ENCODE results near the gene SERPING1.
"Not testable (repeated sequence)": the region's sequence is repeated elsewhere in the genome, so short reads cannot be mapped to it uniquely, and the experiment has no call there.

Gene SERPING1

DNA sequence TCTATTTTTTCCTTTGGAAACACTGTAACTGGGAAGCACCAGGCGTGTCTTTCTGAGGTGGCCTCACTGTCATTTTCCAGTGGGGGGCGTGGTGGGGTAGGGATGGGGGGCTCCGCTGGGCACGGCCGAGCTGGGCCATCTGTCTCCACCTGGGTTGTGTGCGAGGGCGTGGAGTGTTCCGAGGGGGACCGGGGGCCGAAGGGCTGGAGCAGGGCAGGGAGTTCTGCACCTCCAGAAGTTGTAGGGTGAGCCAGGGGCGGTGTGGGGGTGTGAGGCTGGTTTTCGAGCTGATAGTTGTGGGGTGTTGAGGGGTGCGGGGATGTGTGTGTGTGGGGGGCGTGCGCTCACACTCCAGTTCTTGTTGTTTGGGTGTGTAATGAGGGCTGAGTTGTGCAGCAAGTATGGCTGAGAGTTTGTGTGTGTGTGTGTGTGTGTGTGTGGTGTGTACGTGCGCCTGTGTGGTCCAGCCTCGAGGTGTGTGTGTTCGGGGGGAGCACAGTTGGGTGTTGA lies 41.4 kb downstream of the SERPING1 start:
- DNase-seq: no peak

DNA sequence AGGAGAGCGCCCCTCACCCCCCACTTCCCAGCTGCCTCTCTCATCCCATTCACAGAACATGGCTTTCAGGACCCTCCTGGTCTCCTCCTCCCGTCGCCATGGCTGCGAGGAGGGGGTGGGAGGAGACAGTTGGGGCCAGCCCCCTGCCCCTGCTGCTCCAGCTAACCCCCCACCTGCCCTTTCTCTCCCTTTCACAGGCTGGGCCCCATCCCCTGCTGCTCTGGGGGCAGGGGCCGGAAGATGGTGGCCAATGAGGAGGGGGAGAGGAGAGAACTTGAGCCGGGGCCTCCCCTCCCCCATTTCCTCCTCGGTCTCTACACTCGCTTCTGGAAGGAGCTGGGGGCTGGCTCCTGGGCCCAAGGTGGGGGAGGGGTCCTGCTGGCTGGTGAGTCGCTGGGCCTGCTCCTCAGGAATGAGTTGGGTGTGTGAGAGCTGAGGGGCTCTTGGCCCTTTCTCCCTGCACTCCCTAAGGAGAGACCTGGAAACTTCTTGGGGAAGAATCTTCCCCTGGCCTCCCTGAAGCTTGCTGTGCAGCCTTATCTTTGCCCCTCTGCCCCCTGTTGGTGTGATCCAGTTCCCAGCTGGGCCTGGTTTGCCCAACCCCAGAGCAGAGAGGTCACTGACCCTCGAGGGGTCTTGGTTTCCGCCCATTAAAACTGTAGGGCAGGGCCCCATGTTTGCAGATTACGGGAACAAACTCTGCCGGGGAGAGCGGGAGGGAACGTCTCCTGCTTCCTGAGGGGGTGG lies 42.0 kb downstream of the SERPING1 start:
- peak; percentile 79 for DNase-seq

GRCh38 chr11:57640068-57640800 lies 42.7 kb downstream of the SERPING1 start:
- no peak for DNase-seq

DNA sequence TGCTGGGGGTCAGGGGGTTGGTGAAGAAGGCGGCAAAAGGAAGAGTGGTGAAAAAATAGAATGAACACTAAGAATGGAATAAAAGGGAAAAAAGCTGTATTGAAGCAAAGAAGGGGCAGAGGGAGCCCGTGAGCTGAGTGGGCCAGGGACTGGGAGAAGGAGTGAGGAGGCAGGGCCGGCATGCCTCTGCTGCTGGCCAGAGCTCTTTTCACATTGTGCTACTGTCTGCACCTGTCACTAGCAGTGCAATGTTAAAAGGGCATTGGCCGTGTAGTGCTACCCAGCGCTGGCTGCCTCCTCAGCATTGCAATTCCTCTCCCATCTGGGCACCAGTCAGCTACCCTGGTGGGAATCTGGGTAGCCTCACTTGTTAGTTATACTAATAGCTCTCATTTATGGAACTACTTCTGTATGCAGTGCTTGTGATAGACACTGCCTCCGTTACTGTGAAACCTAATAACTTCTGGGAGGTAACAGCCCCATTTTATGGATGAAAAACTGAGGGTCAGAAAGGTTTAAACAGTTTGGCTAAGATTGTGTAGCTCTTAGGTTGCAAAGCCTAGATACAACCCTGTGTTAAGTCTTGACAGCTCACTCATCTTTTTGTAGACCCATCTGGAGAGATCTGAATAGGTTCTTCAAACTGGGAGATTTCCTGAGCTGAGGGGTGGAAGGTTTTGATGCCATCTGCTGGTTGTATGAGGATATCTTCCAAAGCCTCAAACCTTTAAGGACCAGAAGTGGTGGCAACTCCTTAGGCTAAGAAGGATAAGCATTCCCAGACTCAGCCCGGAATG lies 43.7 kb downstream of the SERPING1 start:
- peak; percentile 34 for DNase-seq

DNA sequence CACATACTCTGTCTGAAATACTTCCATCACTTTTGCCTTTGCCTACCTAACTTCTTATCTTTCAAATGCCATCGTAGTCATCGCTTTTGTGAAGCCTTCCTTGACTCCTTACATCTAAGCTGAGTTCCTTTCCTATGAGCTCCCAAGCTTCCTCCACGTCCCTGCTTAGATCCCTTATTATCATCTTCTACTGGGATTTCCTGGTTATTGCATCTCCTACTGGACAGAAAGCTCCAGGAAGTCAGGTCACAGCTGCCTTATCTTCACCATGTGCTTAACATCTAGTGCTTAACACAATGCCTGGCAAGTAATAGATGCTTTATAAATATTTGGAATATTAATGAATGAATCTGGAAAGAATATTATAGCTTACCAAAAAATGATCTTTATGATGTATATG lies 46.3 kb downstream of the SERPING1 start:
- DNase-seq: peak; percentile 65

DNA sequence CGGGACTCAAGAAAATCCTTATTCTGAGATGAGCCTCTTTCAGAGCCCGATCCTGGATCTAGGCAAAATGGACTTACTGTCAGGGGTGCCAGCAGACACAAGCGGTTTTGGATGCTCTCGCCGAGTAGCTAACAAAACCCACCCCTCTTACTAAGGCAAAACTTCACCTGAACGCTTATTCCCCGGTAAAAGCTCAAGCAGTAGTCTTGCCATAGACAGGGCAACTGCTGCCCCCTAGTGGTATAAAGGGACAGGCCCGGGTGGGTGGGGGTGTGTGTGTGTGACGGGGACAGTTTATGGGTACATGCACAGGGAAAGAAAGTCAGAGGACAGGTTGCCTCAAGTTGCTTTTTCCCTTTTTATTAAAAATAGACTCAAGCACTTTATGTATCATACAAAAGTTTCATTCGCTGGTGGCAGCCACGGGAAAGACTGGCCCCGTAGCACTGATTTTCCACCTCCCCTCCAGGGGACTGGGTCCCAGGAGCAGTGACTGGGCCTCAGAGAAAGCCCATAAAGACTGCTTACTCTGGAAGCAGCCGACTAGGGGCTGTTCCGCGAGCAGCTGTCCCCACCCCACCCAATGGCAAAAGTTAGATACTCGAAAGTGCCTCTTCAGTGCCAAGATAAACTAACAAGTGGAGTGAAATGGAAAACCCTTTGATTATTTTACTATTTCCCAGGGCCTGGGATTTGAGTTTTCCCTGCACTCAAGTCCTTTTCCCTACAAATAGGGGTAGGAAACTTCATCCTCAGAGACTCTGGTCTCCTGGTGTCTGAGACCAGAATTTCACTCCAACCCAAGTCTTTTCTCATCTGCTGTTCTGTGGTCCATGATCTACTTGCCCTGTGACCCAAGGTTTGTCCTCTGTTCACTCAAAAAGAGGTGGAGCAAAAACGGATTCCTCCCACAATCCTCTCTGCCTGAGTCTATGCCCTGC lies 47.5 kb downstream of the SERPING1 start:
- no peak for DNase-seq

DNA sequence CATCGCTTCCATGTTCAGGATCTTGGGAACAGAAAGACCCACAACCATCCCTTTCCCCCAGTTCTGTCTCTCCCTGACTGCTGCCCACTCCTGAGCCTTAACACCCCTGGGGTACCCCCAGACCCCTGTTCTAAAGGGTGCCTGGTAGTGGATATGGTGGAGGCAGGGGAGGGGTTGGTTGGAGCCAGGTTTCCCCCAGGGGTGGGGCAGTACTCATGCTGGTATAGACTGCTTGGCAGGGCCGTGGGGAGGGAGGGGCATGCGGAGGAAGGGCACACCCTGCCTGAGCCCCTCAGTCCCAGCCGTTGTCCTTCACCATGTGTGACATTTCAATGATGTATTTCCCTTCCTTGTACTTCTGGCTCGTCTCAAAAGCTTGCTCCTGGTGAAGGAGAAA lies 48.2 kb downstream of the SERPING1 start:
- DNase-seq: no peak

- DNase-seq: no peak
Observed at GRCh38 chr11:57646194-57646798, 48.8 kb downstream of the SERPING1 start.

DNA sequence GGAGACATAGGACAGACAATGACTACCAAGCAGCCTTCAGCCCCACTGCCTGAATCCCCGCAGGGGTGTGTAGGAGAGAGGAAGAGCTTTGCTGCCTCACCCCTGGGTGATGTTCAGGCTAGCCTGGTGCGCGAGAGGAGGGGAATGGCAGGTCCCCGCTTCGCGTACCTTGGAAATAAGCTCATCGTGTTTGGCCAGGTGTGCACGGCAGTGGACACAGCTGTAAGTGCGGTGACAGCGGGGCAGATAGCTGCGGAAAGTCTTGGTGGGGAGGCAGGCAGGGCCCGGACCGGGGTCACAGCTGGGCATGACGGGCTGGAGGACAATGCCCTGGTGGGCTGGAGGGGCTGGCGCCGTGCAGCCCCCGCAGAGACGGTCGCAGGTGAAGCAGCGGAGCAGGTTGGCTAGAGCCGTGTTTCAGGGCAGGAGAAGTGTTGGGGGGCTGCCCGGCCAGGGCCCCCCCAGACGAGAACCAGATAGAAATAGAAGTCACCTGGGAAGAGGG lies 49.4 kb downstream of the SERPING1 start:
- no peak for DNase-seq

GRCh38 chr11:57647372-57647771 lies 49.9 kb downstream of the SERPING1 start:
- no peak for DNase-seq

GRCh38 chr11:57647960-57648800 lies 50.7 kb downstream of the SERPING1 start:
- DNase-seq: no peak

DNA sequence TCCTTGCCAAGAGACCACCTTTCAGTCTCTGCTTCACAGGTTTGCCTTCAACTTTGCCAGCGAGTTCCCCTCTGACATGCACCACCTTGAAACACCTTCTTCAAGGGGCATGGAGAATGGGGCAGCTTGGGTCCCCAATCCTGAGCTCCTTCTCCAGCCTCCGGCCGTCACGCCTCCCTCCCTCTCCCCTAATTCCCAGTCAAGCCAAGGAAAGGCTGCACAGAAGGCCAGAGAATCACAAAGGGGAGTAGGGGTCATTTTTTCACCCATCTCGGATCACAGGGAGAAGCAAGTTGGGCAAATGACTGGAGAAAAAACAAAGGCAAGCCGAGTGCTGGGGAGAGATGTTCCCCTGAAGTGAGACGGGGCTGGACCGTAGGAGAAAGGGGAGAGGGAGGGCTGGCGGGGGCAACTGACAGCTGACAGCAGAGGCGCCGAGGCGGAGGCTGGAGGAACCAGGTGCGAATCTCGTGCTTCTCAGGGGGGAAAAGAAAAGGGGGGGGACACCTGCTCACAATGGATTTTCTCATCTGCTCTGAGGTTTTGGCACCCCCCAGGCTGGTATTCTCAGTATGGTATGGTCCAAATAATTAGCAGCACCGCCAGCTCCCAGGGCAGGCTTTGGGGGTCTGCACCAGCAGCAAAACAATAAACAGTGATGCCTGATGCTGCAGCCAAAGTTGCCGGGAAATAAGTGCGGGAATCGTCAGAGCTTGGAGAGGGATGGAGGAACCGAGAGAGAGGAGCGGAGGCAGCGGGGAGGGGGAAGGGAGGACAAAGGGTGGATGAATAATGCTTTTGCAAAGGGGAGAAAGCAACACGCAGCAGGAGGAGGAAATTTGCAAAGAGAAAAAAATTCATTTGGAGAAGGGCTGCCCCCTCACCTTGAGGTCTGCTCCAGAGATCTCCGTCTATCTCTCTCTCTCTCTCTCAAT lies 51.6 kb downstream of the SERPING1 start:
- peak; percentile 54 for DNase-seq

DNA sequence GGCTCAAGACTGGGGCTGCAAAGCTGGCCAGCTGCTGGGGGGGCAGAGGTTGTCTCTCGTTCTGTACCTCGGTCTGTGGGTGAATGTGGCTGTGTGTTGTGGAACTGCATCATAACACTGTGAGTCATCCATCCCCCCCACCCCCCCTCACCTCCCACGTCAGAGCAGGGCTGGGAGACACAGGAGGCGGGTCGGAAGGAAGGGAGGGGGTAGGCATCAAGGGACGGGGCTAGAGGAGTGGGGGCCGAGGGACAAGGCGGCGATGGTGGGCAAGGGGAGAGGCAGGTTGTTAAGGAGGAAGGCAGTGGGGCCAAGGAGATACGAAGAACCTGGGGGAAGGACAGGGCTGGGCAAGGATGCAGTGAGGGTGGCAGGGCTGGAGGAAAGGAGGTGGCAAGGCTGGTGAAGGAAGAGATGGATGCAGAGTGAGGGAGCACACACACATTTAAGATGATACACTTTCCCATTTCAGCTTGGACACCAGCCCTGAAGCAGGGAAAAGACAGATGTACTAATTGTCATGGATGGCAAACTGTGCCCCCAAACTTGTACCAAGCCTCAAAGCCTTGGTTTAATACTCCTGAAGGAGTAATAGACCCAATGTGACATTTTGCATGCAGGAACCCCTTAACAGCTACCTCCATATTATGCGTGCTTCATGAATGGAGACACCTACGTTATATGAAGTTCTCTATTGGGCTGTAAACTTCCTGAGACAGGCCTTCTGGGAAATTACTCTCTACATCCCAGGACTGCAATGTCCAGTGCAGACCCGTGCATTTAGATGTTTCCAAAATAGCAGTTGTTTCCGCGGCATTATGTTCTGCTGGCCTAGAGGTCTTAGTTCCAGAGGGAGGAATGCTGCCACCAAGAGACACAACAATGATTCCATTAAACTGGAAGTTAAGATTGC lies 52.6 kb downstream of the SERPING1 start, which contains the start of gene YPEL4:
Gene YPEL4 (minus strand): TSS at position 87 of the 913 bp plus-strand sequence. CDS start 2,805 bp downstream, outside the sequence.
- peak; percentile 74 for DNase-seq

- DNase-seq: no peak
Observed at GRCh38 chr11:57650739-57651090, 53.2 kb downstream of the SERPING1 start.

DNA sequence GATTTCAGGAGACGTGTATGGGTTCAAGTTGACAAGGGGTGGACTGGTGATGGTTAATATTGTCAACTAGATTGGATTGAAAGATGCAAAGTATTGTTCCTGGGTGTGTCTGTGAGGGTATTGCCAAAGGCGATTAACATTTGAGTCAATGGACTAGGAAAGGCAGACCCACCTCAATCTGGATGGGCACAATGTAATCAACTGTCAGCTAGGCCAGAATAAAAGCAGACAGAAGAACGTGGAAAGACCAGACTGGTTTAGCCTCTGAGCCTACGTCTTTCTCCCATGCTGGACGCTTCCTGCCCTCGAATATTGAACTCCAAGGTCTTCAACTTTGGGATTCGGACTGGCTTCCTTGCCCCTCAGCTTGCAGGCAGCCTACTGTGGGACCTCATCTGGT lies 53.9 kb downstream of the SERPING1 start:
- DNase-seq: no peak

GRCh38 chr11:57652230-57652629 lies 54.7 kb downstream of the SERPING1 start:
- DNase-seq: not testable (repeated sequence)

- no peak for DNase-seq
Observed at GRCh38 chr11:57652662-57653061, 55.2 kb downstream of the SERPING1 start.

DNA sequence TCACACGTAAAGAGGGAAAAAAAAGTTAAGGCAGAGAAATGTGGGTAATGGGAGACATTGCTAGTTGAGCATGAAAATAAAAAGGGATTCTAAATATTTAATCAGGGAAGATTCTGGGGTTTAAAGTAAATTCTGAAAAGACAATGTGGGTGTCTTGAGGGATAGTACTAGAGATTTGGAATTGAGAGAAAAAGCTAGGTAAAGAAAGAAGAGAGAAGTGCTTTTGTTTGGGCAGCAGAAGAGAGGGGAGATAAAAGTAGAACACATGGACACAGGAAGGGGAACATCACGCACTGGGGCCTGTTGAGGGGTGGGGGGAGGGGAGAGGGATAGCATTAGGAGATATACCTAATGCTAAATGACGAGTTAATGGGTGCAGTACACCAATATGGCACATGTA lies 55.7 kb downstream of the SERPING1 start:
- no peak for DNase-seq
